Skeletal muscle tissue (tissue), 4 donors: ENCODE data around the gene SLC10A4. TPM values are rescaled to one million over a fixed set of nuclear protein-coding genes. Genes with fewer than 3 reads are reported as not detected.

Source experiments
- H3K27ac ChIP-seq: one replicate; pipeline ENCODE4 v1.7.0; 2013; ENCODE audit warnings: mild to moderate bottlenecking, low read depth, low read length, inconsistent platforms
- H3K27me3 ChIP-seq, 3 donors: one replicate each; pipeline ENCODE4 v1.7.0; 2013; ENCODE audit warnings: low read length in 3 of 3; ENCODE audit not compliant: control insufficient read depth in 3 of 3, insufficient read depth in 3 of 3
- H3K36me3 ChIP-seq, 3 donors: one replicate each; pipeline ENCODE4 v1.7.0; 2013; ENCODE audit warnings: low read length in 3 of 3; ENCODE audit not compliant: control insufficient read depth in 3 of 3, insufficient read depth in 3 of 3
- H3K4me1 ChIP-seq, 3 donors: one replicate each; pipeline ENCODE4 v1.7.0; 2013; ENCODE audit warnings: low read length in 3 of 3, mild to moderate bottlenecking in 3 of 3; ENCODE audit not compliant: control insufficient read depth in 3 of 3, insufficient read depth in 3 of 3
- H3K4me3 ChIP-seq, 3 donors: one replicate each; pipeline ENCODE4 v1.7.0; 2013; ENCODE audit warnings: low read length in 3 of 3
- H3K9ac ChIP-seq, 3 donors: one replicate each; pipeline ENCODE4 v1.7.0; 2013; ENCODE audit warnings: low read length in 3 of 3, mild to moderate bottlenecking in 3 of 3, moderate library complexity in 2 of 3, low read depth in 1 of 3
- H3K9me3 ChIP-seq, 3 donors: one replicate each; pipeline ENCODE4 v1.7.0; 2013; ENCODE audit warnings: low read length in 3 of 3; ENCODE audit not compliant: control insufficient read depth in 3 of 3
- total RNA-seq: library from RNA; depleted of rRNA; stranded (reverse); fragments of >200 nt; gene quantifications from one replicate; pipeline ENCODE4 v1.2.3, GENCODE V29; 2014
- donor health status: Osteomylitis.

Gene SLC10A4
- total RNA-seq, 1 donor from 2014 or later: 2.6 TPM

DNA sequence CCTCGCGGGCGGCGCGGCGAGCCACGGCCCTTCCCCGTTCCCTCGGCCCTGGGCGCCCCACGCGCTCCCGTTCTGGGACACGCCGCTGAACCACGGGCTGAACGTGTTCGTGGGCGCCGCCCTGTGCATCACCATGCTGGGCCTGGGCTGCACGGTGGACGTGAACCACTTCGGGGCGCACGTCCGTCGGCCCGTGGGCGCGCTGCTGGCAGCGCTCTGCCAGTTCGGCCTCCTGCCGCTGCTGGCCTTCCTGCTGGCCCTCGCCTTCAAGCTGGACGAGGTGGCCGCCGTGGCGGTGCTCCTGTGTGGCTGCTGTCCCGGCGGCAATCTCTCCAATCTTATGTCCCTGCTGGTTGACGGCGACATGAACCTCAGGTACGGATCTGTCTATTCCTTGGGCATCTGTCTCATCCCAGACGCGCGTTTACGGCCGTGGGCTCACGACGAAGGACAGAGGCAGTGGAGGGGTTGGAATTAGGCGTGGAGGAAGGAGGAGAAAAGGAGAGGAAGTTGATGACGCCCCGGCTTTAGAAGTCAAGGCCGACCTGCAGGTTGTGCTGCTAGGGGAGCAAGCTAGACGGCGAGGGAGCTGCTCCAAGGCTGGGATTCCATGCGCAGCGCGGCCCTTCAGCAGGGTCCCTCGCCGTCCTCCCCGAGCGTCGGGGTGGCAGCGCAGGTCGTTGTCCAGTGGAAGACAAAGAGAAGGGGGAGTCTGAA, 792 bp downstream of the SLC10A4 start:
- Histone ChIP-seq H3K27ac (no peak overlapping the region), H3K9ac (no peak overlapping the region), H3K4me1 (peaks cover 0 to 3% (median 3%) of the 10 kb centered on the region in 3 donors), H3K36me3 (no peaks in the 10 kb centered on the region), H3K9me3 (no peaks in the 10 kb centered on the region), H3K4me3 (peak overlapping the region in 2 of 3 donors; percentile 32 to 54), H3K27me3 (peaks cover 30 to 60% (median 33%) of the 10 kb centered on the region in 3 donors)

DNA sequence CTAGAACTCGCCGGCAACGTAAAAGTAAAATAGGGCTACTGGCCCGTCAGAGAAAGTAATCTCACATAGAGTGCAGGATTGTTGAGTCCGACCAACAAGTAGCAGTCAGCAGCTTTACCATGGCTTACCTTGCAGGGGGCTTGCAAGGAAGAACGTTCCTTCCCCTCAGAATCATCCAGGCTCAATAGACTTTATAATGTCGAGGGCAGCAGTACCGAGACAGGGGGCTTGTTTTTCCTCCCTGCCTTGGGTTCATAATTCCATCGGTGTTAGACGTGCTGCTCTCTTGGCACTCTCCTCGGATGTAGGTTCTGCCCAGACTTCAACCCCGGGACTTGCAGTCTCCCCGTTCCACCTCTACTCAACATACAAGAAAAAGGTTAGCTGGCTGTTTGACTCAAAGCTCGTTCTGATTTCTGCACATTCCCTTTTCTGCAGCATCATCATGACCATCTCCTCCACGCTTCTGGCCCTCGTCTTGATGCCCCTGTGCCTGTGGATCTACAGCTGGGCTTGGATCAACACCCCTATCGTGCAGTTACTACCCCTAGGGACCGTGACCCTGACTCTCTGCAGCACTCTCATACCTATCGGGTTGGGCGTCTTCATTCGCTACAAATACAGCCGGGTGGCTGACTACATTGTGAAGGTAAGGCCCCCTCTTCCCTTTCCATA, 1.5 kb downstream of the SLC10A4 start:
- no peak overlapping the region for H3K4me3 ChIP-seq
- peaks cover 34 to 65% (median 40%) of the 10 kb centered on the region in 3 donors for H3K27me3 ChIP-seq
- H3K4me1 ChIP-seq: peaks cover 0 to 3% (median 3%) of the 10 kb centered on the region in 3 donors

DNA sequence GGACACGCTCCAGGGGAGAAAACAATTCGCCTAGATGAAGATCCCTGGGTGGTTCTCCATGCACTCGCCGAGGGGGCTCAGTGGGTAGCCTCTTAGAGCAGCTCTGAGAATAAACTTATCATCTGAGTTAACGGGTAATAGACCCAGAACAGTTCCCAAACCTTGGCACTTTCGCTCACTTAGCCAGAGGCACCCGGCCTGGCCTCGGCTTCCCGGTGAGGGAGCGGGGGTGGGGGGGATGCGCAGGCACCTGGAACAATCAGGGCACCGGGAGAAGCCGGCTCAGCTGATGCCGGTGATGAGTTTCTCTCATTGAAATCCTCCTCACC, 6.5 kb downstream of the SLC10A4 start:
- H3K4me1 ChIP-seq: no peaks in the 10 kb centered on the region
- H3K27me3 ChIP-seq: peaks cover 40 to 57% (median 43%) of the 10 kb centered on the region in 3 donors
- H3K9me3 ChIP-seq: no peaks in the 10 kb centered on the region
- H3K36me3 ChIP-seq: no peaks in the 10 kb centered on the region
- H3K27ac ChIP-seq: no peak overlapping the region
- H3K9ac ChIP-seq: no peak overlapping the region
- no peak overlapping the region for H3K4me3 ChIP-seq

More for the DNA sequence above, 1.5 kb downstream of the SLC10A4 start:
- Histone ChIP-seq H3K27ac (no peak overlapping the region), H3K9me3 (no peaks in the 10 kb centered on the region), H3K9ac (no peak overlapping the region), H3K36me3 (no peaks in the 10 kb centered on the region)

DNA sequence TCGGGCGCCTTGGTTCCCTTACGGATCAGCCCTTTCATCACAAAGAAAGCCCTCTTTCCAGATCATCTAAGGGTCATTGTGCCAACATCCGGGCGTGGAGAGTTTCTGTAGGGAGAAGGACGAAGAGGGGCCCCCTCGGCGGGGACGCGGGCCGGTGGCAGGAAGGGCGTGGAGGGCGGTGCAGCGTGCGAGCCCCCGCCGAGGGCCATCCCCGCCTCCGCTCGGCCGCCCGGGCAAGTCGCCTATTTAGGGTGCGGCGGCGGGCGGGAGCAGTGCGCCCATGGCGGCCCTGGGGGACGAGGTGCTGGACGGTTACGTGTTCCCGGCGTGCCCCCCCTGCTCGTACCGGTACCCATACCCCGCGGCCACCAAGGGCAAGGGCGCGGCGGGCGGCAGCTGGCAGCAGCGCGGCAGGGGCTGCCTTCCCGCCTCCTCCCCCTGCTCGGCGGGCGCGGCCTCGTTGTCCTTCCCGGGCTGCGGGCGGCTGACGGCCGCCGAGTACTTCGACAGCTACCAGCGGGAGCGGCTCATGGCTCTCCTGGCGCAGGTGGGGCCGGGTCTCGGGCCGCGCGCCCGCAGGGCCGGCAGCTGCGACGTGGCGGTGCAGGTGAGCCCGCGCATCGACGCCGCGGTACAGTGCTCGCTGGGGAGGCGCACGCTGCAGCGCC, 7.0 kb downstream of the SLC10A4 start, which contains the start of gene ZAR1:
ZAR1 (plus strand) TSS at position 241 of the 668 bp plus-strand sequence; CDS start at position 281, 40 bp downstream.
- H3K9ac ChIP-seq: no peak within 1 kb of the TSS
- H3K27me3 ChIP-seq: peaks cover 35 to 53% (median 39%) of the 10 kb centered on the region in 3 donors
- H3K9me3 ChIP-seq: no peaks in the 10 kb centered on the region
- H3K27ac ChIP-seq: no peak within 1 kb of the TSS
- peak within 1 kb of the TSS in 2 of 3 donors; percentile 42 to 43 for H3K4me3 ChIP-seq
- H3K4me1 ChIP-seq: no peaks in the 10 kb centered on the region
- no peaks in the 10 kb centered on the region for H3K36me3 ChIP-seq

DNA sequence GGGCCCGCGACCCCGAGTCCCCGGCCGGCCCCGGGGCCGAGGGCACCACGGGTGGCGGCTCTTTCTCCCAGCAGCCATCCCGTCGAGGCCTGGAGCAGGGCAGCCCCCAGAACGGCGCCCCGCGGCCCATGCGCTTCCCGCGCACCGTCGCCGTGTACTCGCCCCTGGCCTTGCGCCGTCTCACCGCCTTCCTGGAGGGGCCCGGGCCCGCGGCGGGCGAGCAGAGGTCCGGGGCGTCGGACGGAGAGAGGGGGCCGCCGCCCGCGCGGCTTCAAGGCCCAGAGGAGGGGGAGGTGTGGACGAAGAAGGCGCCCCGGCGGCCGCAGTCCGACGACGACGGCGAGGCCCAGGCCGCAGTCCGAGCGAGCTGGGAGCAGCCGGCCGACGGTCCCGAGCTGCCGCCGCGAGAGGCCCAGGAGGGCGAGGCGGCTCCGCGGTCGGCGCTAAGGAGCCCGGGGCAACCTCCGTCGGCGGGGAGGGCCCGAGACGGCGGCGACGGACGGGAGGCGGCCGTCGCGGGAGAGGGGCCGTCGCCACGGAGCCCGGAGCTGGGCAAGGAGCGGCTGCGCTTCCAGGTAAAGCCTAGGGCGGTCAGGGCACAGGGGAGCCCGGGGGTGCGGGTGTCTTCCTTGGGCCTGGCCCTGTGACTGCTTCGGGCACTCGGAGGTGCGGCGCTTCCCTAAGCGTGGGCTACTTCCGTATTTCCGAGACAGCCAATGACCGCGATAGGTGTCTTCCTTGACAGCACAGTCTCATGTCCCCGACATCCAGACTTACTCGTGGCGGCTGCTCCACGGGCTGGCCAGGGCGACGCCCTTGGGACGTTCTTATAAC, 7.8 kb downstream of the SLC10A4 start:
- Histone ChIP-seq H3K27ac (no peak overlapping the region), H3K36me3 (no peaks in the 10 kb centered on the region), H3K4me3 (no peak overlapping the region), H3K4me1 (no peaks in the 10 kb centered on the region), H3K9me3 (no peaks in the 10 kb centered on the region), H3K9ac (no peak overlapping the region), H3K27me3 (peaks cover 33 to 53% (median 39%) of the 10 kb centered on the region in 3 donors)

DNA sequence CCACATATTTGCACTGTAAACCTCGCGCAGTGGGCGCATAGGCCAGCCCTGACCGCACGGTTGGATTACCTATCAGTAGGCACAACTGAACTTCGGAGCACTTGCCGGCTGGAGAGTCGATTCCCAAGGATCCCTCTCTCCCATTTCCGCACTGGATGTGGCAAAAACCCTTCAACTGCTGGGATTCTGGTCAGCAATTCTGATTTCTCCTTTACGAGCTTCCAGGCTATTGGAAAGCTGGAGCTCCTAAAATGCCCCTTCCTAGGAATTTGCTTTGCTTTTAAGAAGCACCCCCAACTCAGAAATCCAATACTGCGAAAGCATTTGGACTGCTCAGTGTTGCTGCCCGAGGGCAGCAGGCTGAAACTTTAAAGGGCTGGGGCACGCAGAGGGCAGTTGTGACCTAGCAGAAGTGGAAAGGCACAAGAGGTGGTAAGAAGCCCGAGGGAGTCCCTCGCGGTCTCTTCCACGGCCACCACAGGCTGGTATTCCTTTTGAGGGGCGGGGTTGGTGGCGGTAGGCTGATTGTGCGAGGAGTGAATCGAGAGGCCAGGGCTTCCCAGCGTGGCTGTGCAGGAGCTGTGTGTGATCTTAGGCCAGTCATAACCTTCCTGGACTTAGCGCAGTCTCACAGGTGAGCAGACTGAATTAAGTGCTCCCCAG, 8.5 kb downstream of the SLC10A4 start:
- Histone ChIP-seq H3K27ac (no peak overlapping the region), H3K27me3 (peaks cover 33 to 50% (median 39%) of the 10 kb centered on the region in 3 donors), H3K36me3 (no peaks in the 10 kb centered on the region), H3K4me1 (no peaks in the 10 kb centered on the region), H3K4me3 (no peak overlapping the region), H3K9me3 (no peaks in the 10 kb centered on the region), H3K9ac (no peak overlapping the region)

DNA sequence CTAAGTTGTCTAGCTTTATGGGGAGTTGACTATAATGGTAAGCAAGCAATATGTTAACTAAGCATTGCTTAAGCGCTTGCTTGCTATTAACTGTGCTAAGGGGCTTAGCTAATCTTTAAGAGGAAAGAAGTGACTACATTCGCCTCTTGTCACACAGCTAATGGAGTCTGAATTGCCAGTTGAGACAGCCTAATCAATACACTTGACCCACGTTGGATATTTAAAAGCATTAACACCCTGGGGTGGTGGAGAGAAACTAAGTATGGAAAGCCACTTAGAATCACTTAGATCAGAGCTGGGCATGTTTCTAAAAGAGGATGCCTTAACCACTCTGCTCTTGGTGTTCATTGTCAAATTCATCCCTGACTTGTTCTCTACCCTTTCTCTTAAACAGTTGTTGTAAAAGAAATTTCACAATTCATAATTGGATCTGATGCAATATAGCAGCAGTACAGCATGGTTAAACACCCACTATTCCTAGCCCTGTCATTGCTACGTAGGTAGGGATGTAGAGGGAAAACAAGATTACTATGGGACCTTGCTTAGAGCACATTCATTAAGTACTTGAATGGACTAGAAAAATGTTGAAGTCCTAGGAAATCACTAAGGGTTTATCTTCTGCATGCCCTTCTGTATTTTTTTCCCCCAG, 10.4 kb downstream of the SLC10A4 start:
- H3K4me1 ChIP-seq: no peaks in the 10 kb centered on the region
- no peak overlapping the region for H3K27ac ChIP-seq
- H3K27me3 ChIP-seq: peaks cover 27 to 34% (median 33%) of the 10 kb centered on the region in 3 donors
- no peak overlapping the region for H3K9ac ChIP-seq
- no peaks in the 10 kb centered on the region for H3K36me3 ChIP-seq
- no peaks in the 10 kb centered on the region for H3K9me3 ChIP-seq
- no peak overlapping the region for H3K4me3 ChIP-seq

DNA sequence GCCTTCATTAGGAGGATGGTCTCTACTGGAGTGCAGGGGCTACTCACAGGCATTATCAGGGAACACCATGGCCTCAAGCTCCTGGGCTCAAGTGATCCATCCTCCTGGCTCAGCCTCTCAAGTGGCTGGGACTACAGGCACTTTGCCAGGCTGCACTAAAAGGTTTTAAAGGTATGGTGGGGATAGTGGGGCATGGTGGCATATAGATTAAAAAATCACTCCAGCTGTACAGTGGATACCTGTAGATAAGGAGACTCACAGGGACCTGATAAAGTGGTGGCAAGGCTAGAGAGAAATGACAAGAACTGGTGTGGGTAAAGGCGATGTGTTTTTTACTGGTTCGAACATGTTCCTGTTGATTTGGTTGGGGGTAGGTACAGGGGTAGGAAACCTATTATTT, 12.8 kb downstream of the SLC10A4 start:
- H3K27ac ChIP-seq: no peak overlapping the region
- H3K9ac ChIP-seq: no peak overlapping the region
- peaks cover 5 to 15% (median 8%) of the 10 kb centered on the region in 3 donors for H3K36me3 ChIP-seq
- no peak overlapping the region for H3K4me3 ChIP-seq
- H3K9me3 ChIP-seq: no peaks in the 10 kb centered on the region
- peaks cover 11 to 14% (median 12%) of the 10 kb centered on the region in 3 donors for H3K27me3 ChIP-seq
- no peaks in the 10 kb centered on the region for H3K4me1 ChIP-seq

DNA sequence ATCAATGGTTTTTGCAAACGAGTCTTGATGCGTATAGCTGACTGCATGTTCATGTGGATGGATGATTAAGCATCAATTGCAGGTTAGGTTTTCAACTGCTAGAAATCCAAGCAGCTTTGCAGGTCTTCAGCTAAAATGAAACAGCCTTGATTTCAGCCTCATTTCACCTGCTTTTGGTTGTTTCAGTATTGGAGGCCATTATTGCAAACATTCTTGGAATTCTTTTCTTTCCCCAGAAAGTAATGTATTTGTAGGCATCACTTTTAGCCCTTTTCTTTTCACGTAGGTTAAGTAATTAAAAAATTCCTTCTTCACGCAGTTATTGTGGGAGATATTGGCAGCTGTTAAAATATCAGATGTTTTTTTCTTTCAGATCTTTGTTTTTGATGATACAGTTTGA, 15.8 kb downstream of the SLC10A4 start:
- Histone ChIP-seq H3K27me3 (no peaks in the 10 kb centered on the region), H3K9ac (no peak overlapping the region), H3K4me1 (no peaks in the 10 kb centered on the region), H3K36me3 (peaks cover 5 to 18% (median 8%) of the 10 kb centered on the region in 3 donors), H3K27ac (no peak overlapping the region), H3K9me3 (no peaks in the 10 kb centered on the region), H3K4me3 (no peak overlapping the region)
